AG09309 (cell line): Measurements from ENCODE around the gene PTPRN2.

Experiments used
- DNase-seq: peaks from one replicate; pipeline ENCODE4 v3.0.0-alpha.2; 2010; ENCODE audit warnings: low read depth
- H3K4me3 ChIP-seq: 2 replicates; pipeline ENCODE4 v1.5.1; 2011; ENCODE audit warnings: mild to moderate bottlenecking, low read depth, low read length, moderate library complexity; ENCODE audit not compliant: control insufficient read depth
- TF ChIP-seq, protein P1 (sequence below): IDR thresholded peaks from 2 replicates; pipeline ENCODE4 v1.5.1; 2011; ENCODE audit warnings: mild to moderate bottlenecking, low read depth, low read length, inconsistent platforms; ENCODE audit not compliant: insufficient read depth, control insufficient read depth; ENCODE audit errors: missing control alignments

Gene PTPRN2

GRCh38 chr7:158529181-158530096, 58.2 kb downstream of the PTPRN2 start:
- TF ChIP-seq, protein P1, sequence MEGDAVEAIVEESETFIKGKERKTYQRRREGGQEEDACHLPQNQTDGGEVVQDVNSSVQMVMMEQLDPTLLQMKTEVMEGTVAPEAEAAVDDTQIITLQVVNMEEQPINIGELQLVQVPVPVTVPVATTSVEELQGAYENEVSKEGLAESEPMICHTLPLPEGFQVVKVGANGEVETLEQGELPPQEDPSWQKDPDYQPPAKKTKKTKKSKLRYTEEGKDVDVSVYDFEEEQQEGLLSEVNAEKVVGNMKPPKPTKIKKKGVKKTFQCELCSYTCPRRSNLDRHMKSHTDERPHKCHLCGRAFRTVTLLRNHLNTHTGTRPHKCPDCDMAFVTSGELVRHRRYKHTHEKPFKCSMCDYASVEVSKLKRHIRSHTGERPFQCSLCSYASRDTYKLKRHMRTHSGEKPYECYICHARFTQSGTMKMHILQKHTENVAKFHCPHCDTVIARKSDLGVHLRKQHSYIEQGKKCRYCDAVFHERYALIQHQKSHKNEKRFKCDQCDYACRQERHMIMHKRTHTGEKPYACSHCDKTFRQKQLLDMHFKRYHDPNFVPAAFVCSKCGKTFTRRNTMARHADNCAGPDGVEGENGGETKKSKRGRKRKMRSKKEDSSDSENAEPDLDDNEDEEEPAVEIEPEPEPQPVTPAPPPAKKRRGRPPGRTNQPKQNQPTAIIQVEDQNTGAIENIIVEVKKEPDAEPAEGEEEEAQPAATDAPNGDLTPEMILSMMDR, result no peak
- no peak overlapping the region for H3K4me3 ChIP-seq
- DNase-seq, result no peak

GRCh38 chr7:158527915-158528502, 59.6 kb downstream of the PTPRN2 start:
- DNase-seq, result no peak
- TF ChIP-seq, protein P1, result no peak
- H3K4me3 ChIP-seq, result no peak overlapping the region

GRCh38 chr7:158527495-158527894, 60.1 kb downstream of the PTPRN2 start:
- H3K4me3 ChIP-seq, result no peak overlapping the region
- no peak for DNase-seq
- TF ChIP-seq, protein P1, result no peak

- DNase-seq, result no peak
- H3K4me3 ChIP-seq, result no peak overlapping the region
- TF ChIP-seq, protein P1, result no peak
These were observed 60.6 kb downstream of the PTPRN2 start for GRCh38 chr7:158527038-158527437.

DNA sequence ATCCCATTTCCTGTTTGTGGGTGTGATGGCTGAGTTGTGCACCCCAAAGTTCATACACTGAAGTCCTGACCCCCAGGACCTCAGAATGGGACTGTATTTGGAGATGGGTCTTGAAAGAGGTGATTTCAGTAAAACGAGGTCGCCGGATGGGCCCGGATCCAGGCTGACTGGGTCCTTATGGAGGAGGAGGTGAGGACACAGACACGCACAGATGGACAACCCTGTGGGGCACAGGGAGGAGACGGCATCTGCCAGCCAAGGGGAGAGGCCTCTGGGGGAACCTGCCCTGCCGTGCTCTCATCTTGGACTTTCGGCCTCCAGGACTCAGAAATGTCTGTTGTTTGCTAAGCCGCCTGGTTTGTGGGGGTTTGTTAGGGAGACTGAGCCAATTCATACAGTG, 61.1 kb downstream of the PTPRN2 start:
- TF ChIP-seq, protein P1, result no peak
- DNase-seq, result no peak
- H3K4me3 ChIP-seq, result no peak overlapping the region

- TF ChIP-seq, protein P1, result no peak
- DNase-seq, result no peak
- H3K4me3 ChIP-seq, result no peak overlapping the region
These were observed 61.8 kb downstream of the PTPRN2 start for GRCh38 chr7:158525648-158526484.
